GM23338 (cell line): ENCODE measurements around the gene MPRIP. TPM values are rescaled to one million over a fixed set of nuclear protein-coding genes. Genes with fewer than 3 reads are reported as not detected.

ENCODE experiments used
- ATAC-seq: fragments of 200-7000 bp; cut with Tn5 transposase; 3 replicates; pipeline ENCODE4 v1.9.1; 2020
- DNase-seq: peaks from one replicate; pipeline ENCODE4 v3.0.0-alpha.2; 2015; ENCODE audit warnings: low spot score
- H2AFZ ChIP-seq: fragments of 200-600 bp; sonication (generic); 2 replicates; pipeline ENCODE4 v1.8.0; 2016; ENCODE audit warnings: antibody characterized with exemption, mild to moderate bottlenecking, moderate library complexity
- H3F3A ChIP-seq: fragments of 200-600 bp; sonication (generic); replicated peaks from 2 replicates; pipeline ENCODE4 v1.8.0; 2017; ENCODE audit warnings: antibody characterized with exemption, mixed run types, low read depth
- H3K27ac ChIP-seq: fragments of 200-600 bp; sonication (generic); 2 replicates; pipeline ENCODE4 v1.6.1; 2016; ENCODE audit warnings: low read depth
- H3K27me3 ChIP-seq: fragments of 200-600 bp; sonication (generic); 2 replicates; pipeline ENCODE4 v1.8.0; 2016; ENCODE audit warnings: mild to moderate bottlenecking, mixed run types, moderate library complexity; ENCODE audit not compliant: insufficient read depth
- H3K36me3 ChIP-seq: fragments of 200-600 bp; sonication (generic); 2 replicates; pipeline ENCODE4 v1.8.0; 2016; ENCODE audit warnings: mild to moderate bottlenecking; ENCODE audit not compliant: insufficient read depth
- H3K4me1 ChIP-seq: fragments of 200-600 bp; sonication (generic); 2 replicates; pipeline ENCODE4 v1.8.0; 2016; ENCODE audit warnings: mild to moderate bottlenecking, moderate library complexity; ENCODE audit not compliant: insufficient read depth
- H3K4me2 ChIP-seq: fragments of 200-600 bp; sonication (generic); 2 replicates; pipeline ENCODE4 v1.7.1; 2017; ENCODE audit warnings: mixed run types
- H3K4me3 ChIP-seq: fragments of 200-600 bp; sonication (generic); 2 replicates; pipeline ENCODE4 v1.6.1; 2016; ENCODE audit warnings: mixed run types
- H3K79me2 ChIP-seq: fragments of 200-600 bp; sonication (generic); replicated peaks from 2 replicates; pipeline ENCODE4 v1.8.0; 2017; ENCODE audit warnings: mild to moderate bottlenecking; ENCODE audit not compliant: insufficient read depth
- H3K9me2 ChIP-seq: fragments of 200-600 bp; sonication (generic); 2 replicates; pipeline ENCODE4 v1.8.0; 2017; ENCODE audit not compliant: insufficient read depth
- H4K20me1 ChIP-seq: fragments of 200-600 bp; sonication (generic); replicated peaks from 2 replicates; pipeline ENCODE4 v1.8.0; 2017; ENCODE audit warnings: mild to moderate bottlenecking; ENCODE audit not compliant: insufficient read depth
- H3K27ac Mint-ChIP-seq: 2 replicates; pipeline ENCODE4 v1.8.0; 2020; ENCODE audit warnings: inconsistent platforms, mild to moderate bottlenecking, moderate library complexity, mixed read lengths
- H3K27me3 Mint-ChIP-seq: 3 replicates; pipeline ENCODE4 v1.8.0; 2022; ENCODE audit warnings: low read depth, mild to moderate bottlenecking, moderate library complexity, mixed read lengths, inconsistent platforms; ENCODE audit not compliant: insufficient read depth, poor library complexity
- H3K36me3 Mint-ChIP-seq: 3 replicates; pipeline ENCODE4 v1.8.0; 2021; ENCODE audit warnings: low read depth, mild to moderate bottlenecking, inconsistent platforms, moderate library complexity, mixed read lengths
- H3K4me1 Mint-ChIP-seq: 3 replicates; pipeline ENCODE4 v1.8.0; 2020; ENCODE audit warnings: mild to moderate bottlenecking, inconsistent platforms, mixed read lengths
- H3K4me3 Mint-ChIP-seq: 3 replicates; pipeline ENCODE4 v1.8.0; 2021; ENCODE audit warnings: moderate library complexity, mild to moderate bottlenecking, inconsistent platforms, mixed read lengths
- H3K9me3 Mint-ChIP-seq: 3 replicates; pipeline ENCODE4 v1.8.0; 2020; ENCODE audit warnings: moderate library complexity, mild to moderate bottlenecking, inconsistent platforms, mixed read lengths
- CREB1 ChIP-seq: fragments of 250-450 bp; sonication (Bioruptor Pico); IDR thresholded peaks from 2 replicates; pipeline ENCODE4 v1.5.0; 2020; ENCODE audit warnings: low read depth, mild to moderate bottlenecking, moderate library complexity
- EZH2 ChIP-seq: fragments of 200-600 bp; sonication (generic); IDR thresholded peaks from one replicate; pipeline ENCODE4 v1.8.0; 2017; ENCODE audit warnings: antibody characterized with exemption, mild to moderate bottlenecking, low read depth; ENCODE audit not compliant: unreplicated experiment
- EZH2phosphoT487 ChIP-seq: fragments of 200-600 bp; sonication (generic); IDR thresholded peaks from one replicate; pipeline ENCODE4 v1.8.1; 2018; ENCODE audit warnings: antibody characterized with exemption; ENCODE audit not compliant: unreplicated experiment
- JUNB ChIP-seq: IDR thresholded peaks from one replicate; pipeline ENCODE4 v1.6.1; 2016; ENCODE audit warnings: antibody characterized with exemption; ENCODE audit not compliant: unreplicated experiment
- NANOG ChIP-seq: IDR thresholded peaks from 2 replicates; pipeline ENCODE4 v1.6.1; 2016; ENCODE audit warnings: antibody characterized with exemption, borderline replicate concordance
- POLR2AphosphoS5 ChIP-seq: IDR thresholded peaks from 2 replicates; pipeline ENCODE4 v1.6.1; 2016; ENCODE audit warnings: antibody characterized with exemption, low read depth
- STAT1 ChIP-seq: IDR thresholded peaks from one replicate; pipeline ENCODE4 v1.6.1; 2016; ENCODE audit warnings: antibody characterized with exemption; ENCODE audit not compliant: unreplicated experiment
- ZNF114 ChIP-seq: fragments of 250-450 bp; sonication (Bioruptor Pico); IDR thresholded peaks from 2 replicates; pipeline ENCODE4 v1.5.0; 2020; ENCODE audit warnings: mild to moderate bottlenecking, moderate library complexity
- ZNF331 ChIP-seq: fragments of 250-450 bp; sonication (Bioruptor Pico); IDR thresholded peaks from 2 replicates; pipeline ENCODE4 v1.5.0; 2020; ENCODE audit warnings: low read depth, mild to moderate bottlenecking, moderate library complexity
- polyA plus RNA-seq: library from polyadenylated mRNA; unstranded; fragments of >200 nt; fragmentation: Nextera tagmentation; extraction: Ambion mirVana; gene quantifications from 2 replicates; pipeline ENCODE4 v1.2.1, GENCODE V29; 2016
- total RNA-seq: library from RNA; depleted of rRNA; stranded (reverse); fragments of >200 nt; shearing (Covaris generic); gene quantifications from 2 replicates; pipeline ENCODE4 v1.2.3, GENCODE V29; 2014
- TF ChIP-seq, protein P1 (sequence below): fragments of 250-450 bp; sonication (Bioruptor Pico); IDR thresholded peaks from 2 replicates; pipeline ENCODE4 v1.5.0; 2020; ENCODE audit warnings: mild to moderate bottlenecking, moderate library complexity
- TF ChIP-seq, protein P2 (sequence below): IDR thresholded peaks from one replicate; pipeline ENCODE4 v1.6.1; 2018; ENCODE audit warnings: antibody characterized with exemption; ENCODE audit not compliant: unreplicated experiment
- TF ChIP-seq, protein P3 (sequence below), 2 experiments: fragments of 200-600 bp in 1 of 2; sonication (generic) in 1 of 2; conservative IDR thresholded peaks; 2 replicates each; pipeline versions ENCODE4 v1.5.1 to v1.6.1; 2016 to 2017; ENCODE audit warnings: antibody characterized with exemption in 2 of 2, low read depth in 2 of 2, mild to moderate bottlenecking in 2 of 2, moderate library complexity in 1 of 2
- TF ChIP-seq, protein P4 (sequence below): IDR thresholded peaks from 2 replicates; pipeline ENCODE4 v1.6.1; 2016; ENCODE audit warnings: antibody characterized with exemption

MPRIP gene
- total and polyA plus RNA-seq, 2 experiments from 2014 or later: 39.3 to 113 TPM

DNA sequence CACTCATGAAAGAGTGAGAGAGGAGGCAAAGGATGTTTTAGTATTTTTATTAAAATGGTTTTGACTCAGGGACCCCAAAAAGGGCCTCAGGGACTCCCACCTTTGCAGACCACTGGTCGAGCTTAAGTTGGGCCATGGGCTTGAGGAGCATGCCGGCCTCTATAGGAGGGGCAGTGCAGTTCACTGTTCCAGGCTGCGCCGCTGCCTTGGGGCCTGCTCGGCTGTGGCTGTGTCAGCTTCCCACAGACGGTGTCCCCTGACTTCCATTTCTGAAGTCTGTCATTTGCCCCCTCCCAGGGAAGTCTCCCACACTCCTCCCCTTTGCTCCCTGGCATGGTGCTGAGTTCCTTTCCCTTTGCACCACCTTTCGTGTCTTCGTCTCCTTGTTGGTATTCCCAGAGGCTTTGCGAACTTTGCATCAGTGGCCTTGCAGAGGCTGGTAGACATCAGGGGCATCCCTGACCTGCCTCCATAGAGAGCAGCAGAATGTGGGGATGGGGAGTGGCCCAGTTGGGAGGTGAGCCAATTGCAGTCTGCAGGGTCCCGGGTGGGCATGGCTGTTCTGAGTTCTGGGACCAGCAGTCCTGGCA, 17.1 kb downstream of the MPRIP start:
- Histone ChIP-seq H3K36me3 (no peaks in the 10 kb centered on the region; the same call in 1 of the 2 replicates), H4K20me1 (peaks cover 12% of the 10 kb centered on the region), H2AFZ (no peak overlapping the region), H3K4me2 (no peak overlapping the region), H3K79me2 (peaks cover 86% of the 10 kb centered on the region), H3K9me2 (no peaks in the 10 kb centered on the region), H3K4me1 (no peaks in the 10 kb centered on the region), H3K27me3 (no peaks in the 10 kb centered on the region), H3K4me3 (no peak overlapping the region), H3K27ac (no peak overlapping the region), H3F3A (no peaks in the 10 kb centered on the region)
- TF ChIP-seq, protein P1, sequence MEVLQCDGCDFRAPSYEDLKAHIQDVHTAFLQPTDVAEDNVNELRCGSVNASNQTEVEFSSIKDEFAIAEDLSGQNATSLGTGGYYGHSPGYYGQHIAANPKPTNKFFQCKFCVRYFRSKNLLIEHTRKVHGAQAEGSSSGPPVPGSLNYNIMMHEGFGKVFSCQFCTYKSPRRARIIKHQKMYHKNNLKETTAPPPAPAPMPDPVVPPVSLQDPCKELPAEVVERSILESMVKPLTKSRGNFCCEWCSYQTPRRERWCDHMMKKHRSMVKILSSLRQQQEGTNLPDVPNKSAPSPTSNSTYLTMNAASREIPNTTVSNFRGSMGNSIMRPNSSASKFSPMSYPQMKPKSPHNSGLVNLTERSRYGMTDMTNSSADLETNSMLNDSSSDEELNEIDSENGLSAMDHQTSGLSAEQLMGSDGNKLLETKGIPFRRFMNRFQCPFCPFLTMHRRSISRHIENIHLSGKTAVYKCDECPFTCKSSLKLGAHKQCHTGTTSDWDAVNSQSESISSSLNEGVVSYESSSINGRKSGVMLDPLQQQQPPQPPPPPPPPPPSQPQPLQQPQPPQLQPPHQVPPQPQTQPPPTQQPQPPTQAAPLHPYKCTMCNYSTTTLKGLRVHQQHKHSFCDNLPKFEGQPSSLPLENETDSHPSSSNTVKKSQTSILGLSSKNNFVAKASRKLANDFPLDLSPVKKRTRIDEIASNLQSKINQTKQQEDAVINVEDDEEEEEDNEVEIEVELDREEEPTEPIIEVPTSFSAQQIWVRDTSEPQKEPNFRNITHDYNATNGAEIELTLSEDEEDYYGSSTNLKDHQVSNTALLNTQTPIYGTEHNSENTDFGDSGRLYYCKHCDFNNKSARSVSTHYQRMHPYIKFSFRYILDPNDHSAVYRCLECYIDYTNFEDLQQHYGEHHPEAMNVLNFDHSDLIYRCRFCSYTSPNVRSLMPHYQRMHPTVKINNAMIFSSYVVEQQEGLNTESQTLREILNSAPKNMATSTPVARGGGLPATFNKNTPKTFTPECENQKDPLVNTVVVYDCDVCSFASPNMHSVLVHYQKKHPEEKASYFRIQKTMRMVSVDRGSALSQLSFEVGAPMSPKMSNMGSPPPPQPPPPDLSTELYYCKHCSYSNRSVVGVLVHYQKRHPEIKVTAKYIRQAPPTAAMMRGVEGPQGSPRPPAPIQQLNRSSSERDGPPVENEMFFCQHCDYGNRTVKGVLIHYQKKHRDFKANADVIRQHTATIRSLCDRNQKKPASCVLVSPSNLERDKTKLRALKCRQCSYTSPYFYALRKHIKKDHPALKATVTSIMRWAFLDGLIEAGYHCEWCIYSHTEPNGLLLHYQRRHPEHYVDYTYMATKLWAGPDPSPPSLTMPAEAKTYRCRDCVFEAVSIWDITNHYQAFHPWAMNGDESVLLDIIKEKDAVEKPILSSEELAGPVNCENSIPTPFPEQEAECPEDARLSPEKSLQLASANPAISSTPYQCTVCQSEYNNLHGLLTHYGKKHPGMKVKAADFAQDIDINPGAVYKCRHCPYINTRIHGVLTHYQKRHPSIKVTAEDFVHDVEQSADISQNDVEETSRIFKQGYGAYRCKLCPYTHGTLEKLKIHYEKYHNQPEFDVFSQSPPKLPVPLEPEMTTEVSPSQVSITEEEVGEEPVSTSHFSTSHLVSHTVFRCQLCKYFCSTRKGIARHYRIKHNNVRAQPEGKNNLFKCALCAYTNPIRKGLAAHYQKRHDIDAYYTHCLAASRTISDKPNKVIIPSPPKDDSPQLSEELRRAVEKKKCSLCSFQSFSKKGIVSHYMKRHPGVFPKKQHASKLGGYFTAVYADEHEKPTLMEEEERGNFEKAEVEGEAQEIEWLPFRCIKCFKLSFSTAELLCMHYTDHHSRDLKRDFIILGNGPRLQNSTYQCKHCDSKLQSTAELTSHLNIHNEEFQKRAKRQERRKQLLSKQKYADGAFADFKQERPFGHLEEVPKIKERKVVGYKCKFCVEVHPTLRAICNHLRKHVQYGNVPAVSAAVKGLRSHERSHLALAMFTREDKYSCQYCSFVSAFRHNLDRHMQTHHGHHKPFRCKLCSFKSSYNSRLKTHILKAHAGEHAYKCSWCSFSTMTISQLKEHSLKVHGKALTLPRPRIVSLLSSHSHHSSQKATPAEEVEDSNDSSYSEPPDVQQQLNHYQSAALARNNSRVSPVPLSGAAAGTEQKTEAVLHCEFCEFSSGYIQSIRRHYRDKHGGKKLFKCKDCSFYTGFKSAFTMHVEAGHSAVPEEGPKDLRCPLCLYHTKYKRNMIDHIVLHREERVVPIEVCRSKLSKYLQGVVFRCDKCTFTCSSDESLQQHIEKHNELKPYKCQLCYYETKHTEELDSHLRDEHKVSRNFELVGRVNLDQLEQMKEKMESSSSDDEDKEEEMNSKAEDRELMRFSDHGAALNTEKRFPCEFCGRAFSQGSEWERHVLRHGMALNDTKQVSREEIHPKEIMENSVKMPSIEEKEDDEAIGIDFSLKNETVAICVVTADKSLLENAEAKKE (CRISPR knock-in tag): no peak
- TF ChIP-seq JUNB: no peak
- TF ChIP-seq ZNF331 (CRISPR knock-in tag): no peak
- no peak for TF ChIP-seq CREB1
- TF ChIP-seq ZNF114 (CRISPR knock-in tag): no peak
- no peak for TF ChIP-seq NANOG
- TF ChIP-seq EZH2: no peak
- TF ChIP-seq STAT1: no peak
- no peak for TF ChIP-seq EZH2phosphoT487
- TF ChIP-seq, protein P2, sequence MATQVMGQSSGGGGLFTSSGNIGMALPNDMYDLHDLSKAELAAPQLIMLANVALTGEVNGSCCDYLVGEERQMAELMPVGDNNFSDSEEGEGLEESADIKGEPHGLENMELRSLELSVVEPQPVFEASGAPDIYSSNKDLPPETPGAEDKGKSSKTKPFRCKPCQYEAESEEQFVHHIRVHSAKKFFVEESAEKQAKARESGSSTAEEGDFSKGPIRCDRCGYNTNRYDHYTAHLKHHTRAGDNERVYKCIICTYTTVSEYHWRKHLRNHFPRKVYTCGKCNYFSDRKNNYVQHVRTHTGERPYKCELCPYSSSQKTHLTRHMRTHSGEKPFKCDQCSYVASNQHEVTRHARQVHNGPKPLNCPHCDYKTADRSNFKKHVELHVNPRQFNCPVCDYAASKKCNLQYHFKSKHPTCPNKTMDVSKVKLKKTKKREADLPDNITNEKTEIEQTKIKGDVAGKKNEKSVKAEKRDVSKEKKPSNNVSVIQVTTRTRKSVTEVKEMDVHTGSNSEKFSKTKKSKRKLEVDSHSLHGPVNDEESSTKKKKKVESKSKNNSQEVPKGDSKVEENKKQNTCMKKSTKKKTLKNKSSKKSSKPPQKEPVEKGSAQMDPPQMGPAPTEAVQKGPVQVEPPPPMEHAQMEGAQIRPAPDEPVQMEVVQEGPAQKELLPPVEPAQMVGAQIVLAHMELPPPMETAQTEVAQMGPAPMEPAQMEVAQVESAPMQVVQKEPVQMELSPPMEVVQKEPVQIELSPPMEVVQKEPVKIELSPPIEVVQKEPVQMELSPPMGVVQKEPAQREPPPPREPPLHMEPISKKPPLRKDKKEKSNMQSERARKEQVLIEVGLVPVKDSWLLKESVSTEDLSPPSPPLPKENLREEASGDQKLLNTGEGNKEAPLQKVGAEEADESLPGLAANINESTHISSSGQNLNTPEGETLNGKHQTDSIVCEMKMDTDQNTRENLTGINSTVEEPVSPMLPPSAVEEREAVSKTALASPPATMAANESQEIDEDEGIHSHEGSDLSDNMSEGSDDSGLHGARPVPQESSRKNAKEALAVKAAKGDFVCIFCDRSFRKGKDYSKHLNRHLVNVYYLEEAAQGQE: no peak
- TF ChIP-seq, protein P3, sequence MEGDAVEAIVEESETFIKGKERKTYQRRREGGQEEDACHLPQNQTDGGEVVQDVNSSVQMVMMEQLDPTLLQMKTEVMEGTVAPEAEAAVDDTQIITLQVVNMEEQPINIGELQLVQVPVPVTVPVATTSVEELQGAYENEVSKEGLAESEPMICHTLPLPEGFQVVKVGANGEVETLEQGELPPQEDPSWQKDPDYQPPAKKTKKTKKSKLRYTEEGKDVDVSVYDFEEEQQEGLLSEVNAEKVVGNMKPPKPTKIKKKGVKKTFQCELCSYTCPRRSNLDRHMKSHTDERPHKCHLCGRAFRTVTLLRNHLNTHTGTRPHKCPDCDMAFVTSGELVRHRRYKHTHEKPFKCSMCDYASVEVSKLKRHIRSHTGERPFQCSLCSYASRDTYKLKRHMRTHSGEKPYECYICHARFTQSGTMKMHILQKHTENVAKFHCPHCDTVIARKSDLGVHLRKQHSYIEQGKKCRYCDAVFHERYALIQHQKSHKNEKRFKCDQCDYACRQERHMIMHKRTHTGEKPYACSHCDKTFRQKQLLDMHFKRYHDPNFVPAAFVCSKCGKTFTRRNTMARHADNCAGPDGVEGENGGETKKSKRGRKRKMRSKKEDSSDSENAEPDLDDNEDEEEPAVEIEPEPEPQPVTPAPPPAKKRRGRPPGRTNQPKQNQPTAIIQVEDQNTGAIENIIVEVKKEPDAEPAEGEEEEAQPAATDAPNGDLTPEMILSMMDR (conservative IDR thresholded peaks at IDR 0.05; ENCODE audit: low read depth in 2 of 2): no peak
- no peak for TF ChIP-seq POLR2AphosphoS5
- TF ChIP-seq, protein P4, sequence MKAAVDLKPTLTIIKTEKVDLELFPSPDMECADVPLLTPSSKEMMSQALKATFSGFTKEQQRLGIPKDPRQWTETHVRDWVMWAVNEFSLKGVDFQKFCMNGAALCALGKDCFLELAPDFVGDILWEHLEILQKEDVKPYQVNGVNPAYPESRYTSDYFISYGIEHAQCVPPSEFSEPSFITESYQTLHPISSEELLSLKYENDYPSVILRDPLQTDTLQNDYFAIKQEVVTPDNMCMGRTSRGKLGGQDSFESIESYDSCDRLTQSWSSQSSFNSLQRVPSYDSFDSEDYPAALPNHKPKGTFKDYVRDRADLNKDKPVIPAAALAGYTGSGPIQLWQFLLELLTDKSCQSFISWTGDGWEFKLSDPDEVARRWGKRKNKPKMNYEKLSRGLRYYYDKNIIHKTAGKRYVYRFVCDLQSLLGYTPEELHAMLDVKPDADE: no peak
- Mint-ChIP-seq H3K27ac (no peak overlapping the region), H3K27me3 (peaks cover 5% of the 10 kb centered on the region), H3K9me3 (no peaks in the 10 kb centered on the region), H3K36me3 (no peaks in the 10 kb centered on the region), H3K4me1 (peaks cover 10% of the 10 kb centered on the region), H3K4me3 (no peak overlapping the region)
- no peak for ATAC-seq
- no peak for DNase-seq
